GM13977 (cell line): ENCODE results near the gene SMYD3.

Experiments
- DNase-seq: peaks from one replicate; pipeline ENCODE4 v3.0.0; 2012; ENCODE audit warnings: low spot score
- CTCF ChIP-seq: IDR thresholded peaks from 2 replicates; pipeline ENCODE4 v1.5.1; 2012; ENCODE audit warnings: mild to moderate bottlenecking, control low read depth; ENCODE audit not compliant: insufficient read depth; ENCODE audit errors: extremely low read depth, missing control alignments
- in situ Hi-C: fragments of 300-500 bp; cut with MboI; formaldehyde crosslinking; loops from one replicate; pipeline ENCODE4 v1.12.0; 2022; ENCODE audit warnings: low sequenced_read_pairs, low pct_unique_long_range_greater_than_20kb, mixed read lengths, inconsistent platforms; ENCODE audit not compliant: unreplicated experiment

Gene SMYD3

GRCh38 chr1:246540738-246541491 is 33.8 kb upstream of the SMYD3 start:
- in situ Hi-C loops = no loop called here
- TF ChIP-seq CTCF = no peak
- no peak for DNase-seq

GRCh38 chr1:246537887-246538286 is 30.8 kb upstream of the SMYD3 start:
- no peak for DNase-seq
- in situ Hi-C loops = no loop called here

GRCh38 chr1:246537441-246537840 is 30.4 kb upstream of the SMYD3 start:
- in situ Hi-C loops = no loop called here
- TF ChIP-seq CTCF = no peak

More at GRCh38 chr1:246537887-246538286, 30.8 kb upstream of the SMYD3 start:
- no peak for TF ChIP-seq CTCF

GRCh38 chr1:246534114-246534513 is 27.0 kb upstream of the SMYD3 start:
- in situ Hi-C loops = no loop called here
- TF ChIP-seq CTCF = no peak
- no peak for DNase-seq

More at GRCh38 chr1:246537441-246537840, 30.4 kb upstream of the SMYD3 start:
- DNase-seq = no peak

GRCh38 chr1:246533371-246533905 is 26.4 kb upstream of the SMYD3 start:
- in situ Hi-C loops = no loop called here
- DNase-seq = no peak
- TF ChIP-seq CTCF = no peak

- in situ Hi-C loops = no loop called here
- no peak for TF ChIP-seq CTCF
- no peak for DNase-seq
These were observed 25.4 kb upstream of the SMYD3 start for GRCh38 chr1:246532519-246532918.

- DNase-seq = no peak
- no peak for TF ChIP-seq CTCF
- in situ Hi-C loops = no loop called here
These were observed 23.4 kb upstream of the SMYD3 start for GRCh38 chr1:246530482-246530881.
